Astrocyte of the cerebellum (primary cell): ENCODE measurements around the gene ART1.

Source experiments
- DNase-seq: peaks from one replicate; pipeline ENCODE4 v3.0.0-alpha.2; 2011; ENCODE audit warnings: low read depth
- H3K4me3 ChIP-seq: 2 replicates; pipeline ENCODE4 v1.5.1; 2011; ENCODE audit warnings: mild to moderate bottlenecking, low read depth, low read length, moderate library complexity
- CTCF ChIP-seq: IDR thresholded peaks from 2 replicates; pipeline ENCODE4 v1.5.1; 2012; ENCODE audit warnings: low read length, low read depth, moderate library complexity, mild to moderate bottlenecking; ENCODE audit errors: missing control alignments
- in situ Hi-C: cut with HindIII; loops from 2 replicates; pipeline ENCODE4 v1.10.0; 2017; ENCODE audit warnings: low sequenced_read_pairs

ART1 gene

GRCh38 chr11:3675971-3676370 is 31.0 kb downstream of the ART1 start:
- in situ Hi-C loops = no loop called here
- TF ChIP-seq CTCF = no peak
- no peak overlapping the region for H3K4me3 ChIP-seq
- no peak for DNase-seq

DNA sequence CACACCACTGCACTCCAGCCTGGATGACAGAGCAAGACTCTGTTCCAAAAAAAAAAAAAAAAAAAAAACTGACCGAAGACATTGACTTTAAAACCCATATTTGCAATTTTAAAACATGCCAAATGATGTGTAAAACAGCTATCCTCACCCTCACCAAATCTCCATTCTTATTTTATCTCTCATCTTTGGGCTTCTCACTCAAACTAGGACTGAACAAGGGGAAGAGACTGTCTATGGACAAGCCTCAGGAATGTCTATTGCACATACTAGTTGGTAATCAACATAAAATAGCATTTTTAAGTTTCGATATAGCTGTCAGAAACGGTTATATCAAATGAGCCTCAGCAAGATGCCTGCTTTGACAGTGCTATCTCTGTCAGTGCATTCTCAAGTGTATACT is 34.1 kb downstream of the ART1 start:
- TF ChIP-seq CTCF = no peak
- in situ Hi-C loops = no loop called here
- H3K4me3 ChIP-seq = no peak overlapping the region
- no peak for DNase-seq

DNA sequence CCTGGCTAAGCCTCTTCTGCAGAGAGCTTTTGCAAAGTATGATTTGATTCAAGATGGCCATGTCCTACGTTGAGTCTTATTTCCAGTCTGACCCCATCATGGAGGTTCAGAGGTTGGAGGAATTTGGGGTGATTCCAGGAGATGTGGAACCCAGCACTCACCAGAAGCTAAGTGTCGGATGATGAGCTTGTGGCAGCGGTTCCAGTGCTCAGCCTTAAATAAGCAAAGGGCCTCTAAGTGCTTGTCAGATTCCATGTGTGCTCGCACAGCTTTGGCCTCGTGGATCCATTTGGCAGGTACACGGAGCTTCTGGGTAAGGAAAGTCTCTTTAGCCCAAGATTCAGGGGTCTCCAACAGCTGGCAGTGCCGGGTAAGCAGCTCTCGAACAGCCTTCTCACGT is 38.1 kb downstream of the ART1 start:
- no peak for DNase-seq
- in situ Hi-C loops = loop anchor here (5.0 kb wide), 1 partner anchor 51 kb away; no protein-coding TSS in a partner anchor
- H3K4me3 ChIP-seq = no peak overlapping the region
- TF ChIP-seq CTCF = no peak

- in situ Hi-C loops = loop anchor here (5.0 kb wide), 1 partner anchor 52 kb away; no protein-coding TSS in a partner anchor
- no peak for DNase-seq
- no peak overlapping the region for H3K4me3 ChIP-seq
- TF ChIP-seq CTCF = no peak
Observed at GRCh38 chr11:3684129-3684818, 39.3 kb downstream of the ART1 start.

DNA sequence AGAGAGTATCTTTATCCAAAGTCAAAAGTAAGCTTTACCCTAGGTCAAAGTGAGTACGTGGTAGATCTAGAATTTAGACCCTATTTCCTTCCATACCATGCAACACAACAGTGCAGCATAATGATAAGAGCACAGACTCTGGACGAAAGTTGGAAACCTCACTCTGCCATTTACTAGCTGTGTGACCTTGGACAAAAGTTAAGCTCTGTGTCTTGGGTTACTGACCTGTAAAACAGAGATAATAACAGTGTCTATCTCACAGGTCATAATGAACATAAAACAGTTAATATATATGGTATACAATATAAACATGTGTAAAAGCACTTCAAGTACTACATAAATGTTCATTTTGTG is 39.9 kb downstream of the ART1 start:
- in situ Hi-C loops = loop anchor here (5.0 kb wide), 1 partner anchor 52 kb away; no protein-coding TSS in a partner anchor
- no peak for TF ChIP-seq CTCF
- H3K4me3 ChIP-seq = no peak overlapping the region
- DNase-seq = no peak

- TF ChIP-seq CTCF = no peak
- H3K4me3 ChIP-seq = no peak overlapping the region
- no peak for DNase-seq
- in situ Hi-C loops = no loop called here
Observed at GRCh38 chr11:3685923-3686322, 41.0 kb downstream of the ART1 start.

GRCh38 chr11:3686751-3687150 is 41.8 kb downstream of the ART1 start:
- no peak for TF ChIP-seq CTCF
- no peak for DNase-seq
- in situ Hi-C loops = no loop called here
- no peak overlapping the region for H3K4me3 ChIP-seq
